ENCODE data around the gene MRPL28.
"Not testable (repeated sequence)": the region's sequence is repeated elsewhere in the genome, so short reads cannot be mapped to it uniquely, and the experiment has no call there.

GRCh38 chr16:341974-342336, 28.4 kb downstream of the MRPL28 start:
- not testable (repeated sequence) for TF ChIP-seq CTCF (IDR thresholded peaks at IDR 0.05); EZH2phosphoT487 (IDR thresholded peaks at IDR 0.05; ENCODE audit: borderline replicate concordance, low read depth); SIN3A (IDR thresholded peaks at IDR 0.05; ENCODE audit: borderline replicate concordance, low read depth, low read length); ZBTB33 (IDR thresholded peaks at IDR 0.05; ENCODE audit: borderline replicate concordance, low read depth); POLR2AphosphoS5 (IDR thresholded peaks at IDR 0.05; ENCODE audit: low read depth, low read length)

Measured in SK-N-SH (cell line).